Measurements from ENCODE around the gene UPB1. TPM values are rescaled to one million over a fixed set of nuclear protein-coding genes. Genes with fewer than 3 reads are reported as not detected.
"Not testable (repeated sequence)": the region's sequence is repeated elsewhere in the genome, so short reads cannot be mapped to it uniquely, and the experiment has no call there.

The UPB1 gene
- total RNA-seq, 2 donors from 2014 or later, result 0.24 to 0.28 TPM

GRCh38 chr22:24550028-24550901 is 55.1 kb downstream of the UPB1 start:
- intact Hi-C loops (cut with DNase I), result no loop called here
- DNase-seq (ENCODE audit: low spot score), result no peak

- no peak for DNase-seq (ENCODE audit: low spot score)
- intact Hi-C loops (cut with DNase I), result no loop called here
Measured at GRCh38 chr22:24550902-24551435, 55.8 kb downstream of the UPB1 start.

DNA sequence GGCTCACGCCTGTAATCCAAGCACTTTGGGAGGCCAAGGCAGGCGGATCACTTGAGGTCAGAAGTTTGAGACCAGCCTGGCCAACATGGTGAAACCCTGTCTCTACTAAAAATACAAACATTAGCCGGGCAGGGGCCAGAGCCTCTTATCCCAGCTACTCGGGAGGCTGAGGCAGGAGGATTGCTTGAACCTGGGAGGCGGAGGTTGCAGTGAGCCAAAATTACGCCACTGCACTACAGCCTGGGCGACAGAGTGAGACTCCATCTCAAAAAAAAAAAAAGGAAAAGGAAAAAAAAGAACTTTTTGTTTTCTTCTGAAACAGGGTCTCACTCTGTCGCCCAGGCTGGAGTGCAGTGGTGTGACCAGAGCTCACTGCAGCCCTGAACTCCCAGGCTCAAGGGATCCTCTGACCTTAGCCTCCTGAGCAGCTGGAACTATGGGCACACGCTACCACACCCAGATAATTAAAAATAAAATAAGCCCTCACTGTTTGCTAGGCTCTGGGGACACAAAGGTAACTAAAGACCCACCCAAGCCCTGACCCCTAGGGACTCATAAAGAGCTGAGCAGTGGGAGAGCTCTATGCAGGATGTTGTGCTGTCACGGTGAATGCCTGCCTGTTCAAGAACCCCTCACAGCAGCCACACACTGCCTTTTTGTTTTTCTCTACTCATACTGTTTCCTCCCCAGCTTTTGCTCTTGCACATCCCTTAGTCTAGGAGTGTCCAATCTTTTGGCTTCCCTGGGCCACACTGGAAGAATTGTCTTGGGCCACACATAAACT is 57.6 kb downstream of the UPB1 start:
- DNase-seq (ENCODE audit: low spot score), result not testable (repeated sequence)

DNA sequence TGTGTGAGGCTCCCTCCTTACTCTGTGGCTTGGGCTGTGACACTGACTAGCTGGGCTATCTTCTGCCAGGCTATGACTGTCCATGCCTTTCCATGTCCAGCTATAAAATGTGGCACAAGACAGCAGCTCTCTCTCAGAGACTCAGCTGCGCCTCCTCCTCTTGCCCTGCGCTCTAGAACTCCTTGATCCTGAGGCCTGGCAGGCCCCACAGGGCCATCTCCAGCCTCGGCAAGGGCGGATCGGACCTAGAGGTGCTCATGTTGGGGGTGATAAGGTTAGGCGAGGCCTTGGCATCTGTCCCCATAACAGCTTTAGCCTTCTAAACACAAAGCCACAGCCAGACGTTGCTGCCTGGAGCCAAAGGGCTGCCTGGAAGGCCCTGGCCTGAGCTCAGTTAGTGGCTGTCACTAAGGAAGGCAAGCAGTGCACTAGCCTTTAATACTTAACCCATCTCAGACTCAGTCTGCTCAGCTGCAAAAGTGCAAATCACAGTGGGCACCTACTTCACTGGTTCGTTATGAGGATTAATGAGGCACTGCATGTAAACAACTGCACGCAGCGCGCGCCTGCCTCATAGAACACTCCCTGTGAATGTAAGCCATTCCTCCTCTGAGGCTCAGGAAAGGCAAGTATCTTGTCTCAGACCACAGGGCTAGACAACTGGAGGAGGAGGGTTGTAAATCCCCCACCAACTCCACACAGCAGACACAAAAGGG is 58.6 kb downstream of the UPB1 start:
- DNase-seq (ENCODE audit: low spot score), result no peak
- intact Hi-C loops (cut with DNase I), result no loop called here

More for the DNA sequence above, 57.6 kb downstream of the UPB1 start:
- intact Hi-C loops (cut with DNase I), result not testable (repeated sequence)

DNA sequence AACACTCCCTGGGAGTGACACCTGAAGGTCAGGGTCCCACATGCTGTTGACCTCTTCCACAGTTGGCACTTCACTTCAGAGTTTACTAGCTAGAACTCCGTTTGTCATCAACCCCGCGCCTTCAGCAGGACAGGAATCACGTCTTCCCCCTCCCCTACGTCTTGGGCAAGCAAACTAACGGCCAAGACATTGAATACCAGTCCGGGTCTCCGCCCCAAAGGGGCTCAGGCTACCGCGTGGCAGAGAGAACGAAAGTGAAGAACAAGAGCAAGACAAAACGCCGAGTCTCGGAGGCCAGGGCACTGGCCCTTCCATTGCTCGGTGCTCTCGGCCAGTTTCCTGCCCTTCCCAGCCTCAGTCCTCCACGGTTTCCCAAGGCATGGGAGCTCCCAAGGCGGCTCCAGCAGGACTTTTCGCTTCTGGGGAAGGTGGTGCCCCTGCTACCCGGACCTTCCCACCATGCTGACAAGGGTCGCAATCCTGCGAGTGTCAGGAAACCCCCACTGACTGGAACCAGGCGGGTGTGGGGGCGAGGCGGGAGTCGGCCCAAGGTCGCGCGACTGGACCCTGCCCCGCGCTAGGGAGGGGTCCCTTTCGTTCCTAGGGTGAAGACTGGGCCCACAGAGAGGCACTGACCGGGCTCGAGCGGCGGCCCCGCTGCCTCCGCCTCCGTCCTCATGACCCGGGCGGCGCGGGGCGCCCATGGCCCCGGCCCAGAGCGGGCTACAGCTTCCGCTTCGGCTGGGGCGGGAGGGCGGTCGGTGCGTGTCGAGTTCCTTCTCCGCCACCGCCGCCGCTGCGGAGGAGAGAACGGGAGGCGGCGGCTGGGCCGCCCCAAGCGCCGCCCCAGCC is 59.4 kb downstream of the UPB1 start, which contains the start of gene GUCD1:
Gene GUCD1, minus strand, starts transcription at position 826 of the 852 bp plus-strand sequence. Its CDS starts 147 bp downstream, at position 679.
- intact Hi-C loops (cut with DNase I), result no loop called here

GRCh38 chr22:24555165-24556039 is 60.3 kb downstream of the UPB1 start, which contains the start of gene SNRPD3:
SNRPD3 (plus strand) TSS chr22:24555999; CDS start chr22:24557675, 1,676 bp downstream.
- intact Hi-C loops (cut with DNase I), result no loop called here

More for the DNA sequence above, 59.4 kb downstream of the UPB1 start, which contains the start of gene GUCD1:
- no peak for DNase-seq (ENCODE audit: low spot score)

GRCh38 chr22:24559471-24559870 is 64.3 kb downstream of the UPB1 start:
- DNase-seq (ENCODE audit: low spot score), result peak; percentile 24
- intact Hi-C loops (cut with DNase I), result no loop called here

More at GRCh38 chr22:24555165-24556039, 60.3 kb downstream of the UPB1 start, which contains the start of gene SNRPD3:
- peak; percentile 100 for DNase-seq (ENCODE audit: low spot score)

DNA sequence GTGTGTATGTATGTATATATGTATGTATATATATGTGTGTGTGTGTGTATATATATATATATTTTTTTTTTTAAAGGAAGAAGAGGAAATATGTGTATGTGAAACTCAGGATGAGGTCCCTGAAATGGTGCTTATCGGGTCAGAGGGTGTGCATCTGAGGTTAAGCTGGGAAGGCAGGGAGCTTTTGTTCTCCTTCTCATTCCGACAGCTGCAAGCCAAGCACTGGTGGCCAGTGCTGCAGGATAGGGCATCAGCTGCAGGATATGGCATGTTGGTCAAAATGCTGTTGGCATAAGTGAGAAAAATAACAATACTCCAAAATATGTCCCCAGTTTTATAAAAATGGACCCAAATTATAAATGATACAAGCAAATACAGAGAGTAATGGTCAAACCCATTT is 68.1 kb downstream of the UPB1 start:
- peak; percentile 14 for DNase-seq (ENCODE audit: low spot score)
- intact Hi-C loops (cut with DNase I), result no loop called here

DNA sequence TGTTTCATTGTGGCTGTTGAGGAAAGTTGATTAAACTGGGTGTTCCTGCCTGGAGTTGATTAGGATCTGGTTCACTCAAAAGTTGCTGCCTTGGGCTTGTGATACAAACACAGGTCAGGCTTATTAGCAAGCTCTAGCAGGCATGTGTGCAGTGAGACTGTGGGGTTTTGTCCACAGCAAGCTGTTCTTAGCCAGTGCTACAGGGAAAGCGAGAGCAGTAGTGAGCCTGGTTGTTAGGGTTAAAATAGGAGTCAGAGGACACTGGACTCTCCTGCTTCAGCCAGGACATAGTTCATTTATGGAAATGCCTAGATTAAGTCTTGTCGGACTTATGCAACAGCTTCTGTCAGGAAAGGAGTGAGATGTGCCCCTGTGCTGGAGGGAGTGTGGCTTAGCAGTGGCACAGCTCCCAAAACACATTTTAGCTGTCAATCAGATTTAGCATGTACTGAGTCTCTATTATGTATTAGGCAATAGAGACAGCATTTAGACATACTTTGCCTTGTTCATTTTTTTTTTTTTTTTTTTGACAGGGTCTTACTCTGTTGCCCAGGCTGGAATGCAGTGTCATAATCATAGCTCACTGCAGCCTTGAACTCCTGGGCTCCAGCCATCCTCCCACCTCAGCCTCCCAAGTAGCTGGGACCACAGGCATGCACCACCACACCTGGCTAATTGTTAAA is 69.4 kb downstream of the UPB1 start:
- no peak for DNase-seq (ENCODE audit: low spot score)
- intact Hi-C loops (cut with DNase I), result no loop called here

DNA sequence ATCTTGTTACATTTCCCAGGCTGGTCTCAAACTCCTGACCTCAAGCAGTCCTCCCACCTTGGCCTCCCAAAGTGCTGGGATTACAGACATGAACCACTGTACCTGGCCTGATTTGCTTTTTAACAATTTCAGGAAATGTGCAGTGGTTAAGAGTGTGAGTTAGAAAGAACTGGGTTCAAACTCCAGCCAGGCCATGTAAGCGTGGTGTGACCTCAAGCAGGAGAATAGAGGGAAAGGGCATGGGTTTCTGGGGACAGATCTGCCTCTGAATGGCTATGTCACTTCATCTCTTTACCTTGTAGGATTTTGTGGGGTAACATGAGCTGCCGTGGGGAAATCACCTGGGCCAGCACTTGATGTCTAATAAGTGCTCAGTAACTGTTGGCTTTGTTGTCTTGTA is 69.9 kb downstream of the UPB1 start:
- intact Hi-C loops (cut with DNase I), result no loop called here
- DNase-seq (ENCODE audit: low spot score), result peak; percentile 12

DNA sequence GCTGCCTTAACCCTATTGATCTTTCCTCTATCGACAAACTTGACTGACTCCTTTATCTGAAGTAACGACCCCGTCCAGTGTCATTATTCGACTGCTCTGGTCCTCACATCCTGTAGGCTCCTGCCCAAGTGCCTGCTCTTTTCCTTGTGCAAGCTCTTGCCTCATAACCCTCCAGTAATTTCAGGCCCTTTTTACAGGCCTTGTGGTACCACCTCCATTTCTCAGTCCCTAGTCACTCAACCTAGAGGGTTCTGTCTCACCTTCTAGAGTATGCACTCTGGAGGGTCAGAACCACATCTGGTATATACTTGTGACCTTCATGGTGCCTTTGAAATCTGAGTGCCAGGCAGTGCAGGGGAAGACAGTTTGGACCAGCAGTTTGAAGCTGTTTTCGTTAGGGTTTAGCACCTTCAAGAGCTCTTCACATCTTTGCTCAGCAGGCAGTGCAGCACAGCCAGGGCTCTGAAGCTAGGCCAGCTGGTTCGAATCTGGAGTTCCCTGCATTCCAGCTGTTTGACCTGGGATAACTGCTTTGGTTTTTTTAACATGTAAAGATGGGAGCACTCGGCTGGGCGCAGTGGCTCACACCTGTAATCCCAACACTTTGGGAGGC is 71.9 kb downstream of the UPB1 start:
- DNase-seq (ENCODE audit: low spot score), result peak; percentile 25
- intact Hi-C loops (cut with DNase I), result no loop called here

DNA sequence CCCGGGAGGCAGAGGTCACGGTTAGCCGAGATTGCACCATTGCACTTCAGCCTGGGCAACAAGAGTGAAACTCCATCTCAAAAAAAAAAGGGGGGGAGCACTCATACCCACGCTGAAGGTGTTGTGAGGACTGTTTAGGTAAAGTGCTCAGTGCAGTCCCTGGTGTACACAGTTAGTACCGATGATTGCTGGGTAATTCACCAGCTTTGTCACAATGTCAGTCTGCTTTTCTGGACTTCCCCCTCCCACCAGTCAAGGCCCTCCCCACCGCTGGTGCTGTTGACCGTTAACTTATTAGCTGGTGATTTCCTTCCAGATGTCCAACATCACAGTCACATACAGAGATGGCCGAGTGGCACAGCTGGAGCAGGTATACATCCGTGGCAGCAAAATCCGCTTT is 72.5 kb downstream of the UPB1 start:
- intact Hi-C loops (cut with DNase I), result no loop called here
- DNase-seq (ENCODE audit: low spot score), result peak; percentile 54

DNA sequence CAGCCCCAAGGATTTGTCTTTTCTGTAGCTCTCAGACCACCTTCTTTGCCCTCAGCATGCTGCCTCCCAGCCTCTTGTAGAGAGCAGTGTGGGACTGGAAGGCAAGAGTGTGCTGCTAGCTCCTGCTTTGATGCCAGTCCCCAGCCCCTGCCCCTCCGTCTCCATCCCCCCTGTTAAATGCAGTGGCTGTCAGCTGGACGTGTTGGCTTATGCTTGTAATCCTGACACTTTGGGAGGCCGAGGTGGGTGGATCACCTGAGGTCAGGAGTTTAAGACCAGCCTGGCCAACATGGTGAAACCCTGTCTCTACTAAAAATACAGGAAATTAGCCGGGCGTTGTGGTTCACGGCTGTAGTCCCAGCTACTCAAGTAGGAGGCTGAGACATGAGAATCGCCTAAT is 76.1 kb downstream of the UPB1 start:
- DNase-seq (ENCODE audit: low spot score), result peak; percentile 47
- intact Hi-C loops (cut with DNase I), result no loop called here

- intact Hi-C loops (cut with DNase I), result loop anchor here in 1 of 2 donors (1.0 kb wide), 1 partner anchor 32 kb away; no protein-coding TSS in a partner anchor
- no peak for DNase-seq (ENCODE audit: low spot score)
Measured at GRCh38 chr22:24576778-24577177, 81.6 kb downstream of the UPB1 start.

Measured in posterior vena cava (tissue), 2 donors.